Karpas-422 (cell line): ENCODE data around the gene LSM11. TPM values are rescaled to one million over a fixed set of nuclear protein-coding genes. Genes with fewer than 3 reads are reported as not detected.
A peak's percentile ranks its signal among the peaks of the same experiment; 100 is the strongest.

ENCODE experiments used
- DNase-seq: peaks from one replicate; pipeline ENCODE4 v3.0.0-alpha.2; 2015
- H2AFZ ChIP-seq: fragments of 200-600 bp; sonication (generic); 2 replicates; pipeline ENCODE4 v1.6.1; 2014; ENCODE audit warnings: antibody characterized with exemption, low read length, mixed read lengths
- H3K27ac ChIP-seq: fragments of 200-600 bp; sonication (generic); 2 replicates; pipeline ENCODE4 v1.5.1; 2014; ENCODE audit warnings: mild to moderate bottlenecking, low read length, moderate library complexity
- H3K27me3 ChIP-seq: fragments of 200-600 bp; sonication (generic); 2 replicates; pipeline ENCODE4 v1.6.1; 2014; ENCODE audit warnings: low read length, mixed read lengths
- H3K36me3 ChIP-seq: fragments of 200-600 bp; sonication (generic); 2 replicates; pipeline ENCODE4 v1.6.1; 2014; ENCODE audit warnings: low read length, mixed read lengths; ENCODE audit not compliant: insufficient read depth
- H3K4me1 ChIP-seq: fragments of 200-600 bp; sonication (generic); 2 replicates; pipeline ENCODE4 v1.6.1; 2014; ENCODE audit warnings: mild to moderate bottlenecking, low read length, mixed read lengths
- H3K4me2 ChIP-seq: fragments of 200-600 bp; sonication (generic); 2 replicates; pipeline ENCODE4 v1.6.1; 2014; ENCODE audit warnings: low read length, low read depth, mild to moderate bottlenecking; ENCODE audit not compliant: poor library complexity, severe bottlenecking
- H3K4me3 ChIP-seq: fragments of 200-600 bp; sonication (generic); 2 replicates; pipeline ENCODE4 v1.5.1; 2014; ENCODE audit warnings: mild to moderate bottlenecking, antibody characterized with exemption, low read length, mixed read lengths
- H3K79me2 ChIP-seq: fragments of 200-600 bp; sonication (generic); 2 replicates; pipeline ENCODE4 v1.6.1; 2014; ENCODE audit warnings: mild to moderate bottlenecking, low read length, mixed read lengths
- H3K9ac ChIP-seq: fragments of 200-600 bp; sonication (generic); 2 replicates; pipeline ENCODE4 v1.6.0; 2014; ENCODE audit warnings: low read length
- H3K9me2 ChIP-seq: fragments of 200-600 bp; sonication (generic), shearing (Covaris generic); replicated peaks from 2 replicates; pipeline ENCODE4 v1.6.0; 2014; ENCODE audit warnings: mild to moderate bottlenecking, low read length, moderate library complexity; ENCODE audit not compliant: insufficient read depth
- H3K9me3 ChIP-seq: fragments of 300-700, 200-600 bp; sonication (generic); 2 replicates; pipeline ENCODE4 v1.6.1; 2014; ENCODE audit warnings: low read length, mixed read lengths
- H4K20me1 ChIP-seq: fragments of 200-600 bp; sonication (generic); 2 replicates; pipeline ENCODE4 v1.6.1; 2014; ENCODE audit warnings: mild to moderate bottlenecking, antibody characterized with exemption, low read length, low read depth; ENCODE audit not compliant: insufficient read depth
- total RNA-seq: library from RNA; depleted of rRNA; stranded (reverse); fragments of >200 nt; shearing (Covaris generic); gene quantifications from 2 replicates; pipeline ENCODE4 v1.2.3, GENCODE V29; 2014; ENCODE audit warnings: low replicate concordance

Gene LSM11
- total RNA-seq, 1 experiment from 2014 or later, result 5.7 TPM

DNA sequence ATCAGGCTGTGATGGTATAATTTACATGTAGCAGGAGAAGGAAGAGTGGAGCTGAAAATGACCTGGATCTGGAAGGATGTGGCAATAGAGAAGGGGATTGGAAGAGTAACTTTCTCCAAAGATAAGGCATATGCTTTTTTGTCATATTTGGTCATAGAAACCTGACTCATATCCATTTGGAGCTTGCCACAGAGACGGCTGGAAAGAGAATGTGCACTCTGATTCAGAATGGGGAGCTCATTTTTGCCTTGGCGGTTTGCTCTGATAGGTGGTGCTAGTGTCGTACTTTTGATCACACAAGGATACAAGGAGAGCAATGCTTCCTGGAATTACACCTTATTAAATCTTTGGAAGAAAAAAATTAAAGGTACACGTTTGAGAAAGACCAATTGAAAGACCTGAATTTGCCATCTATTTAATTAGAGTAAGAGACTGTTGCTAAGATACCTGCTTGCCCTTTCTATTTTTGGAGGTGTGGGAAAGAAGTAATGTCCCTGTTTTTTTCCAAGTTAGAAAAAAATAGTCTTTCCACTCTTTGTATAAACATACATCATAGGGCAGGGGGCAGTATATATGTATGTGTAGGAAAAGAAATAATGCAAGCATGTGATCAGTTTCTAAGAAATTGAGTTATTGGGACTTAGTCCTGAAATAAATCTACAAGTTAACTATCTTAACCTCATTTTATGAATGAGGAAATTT, 5.4 kb downstream of the LSM11 start:
- Histone ChIP-seq H3K9ac (no peak overlapping the region), H3K27me3 (no peaks in the 10 kb centered on the region), H3K9me3 (no peaks in the 10 kb centered on the region), H4K20me1 (no peaks in the 10 kb centered on the region), H3K4me3 (no peak overlapping the region), H3K9me2 (no peaks in the 10 kb centered on the region), H2AFZ (no peak overlapping the region), H3K4me2 (no peak overlapping the region), H3K27ac (no peak overlapping the region), H3K4me1 (peaks cover 13% of the 10 kb centered on the region), H3K79me2 (peaks cover 67% of the 10 kb centered on the region), H3K36me3 (peaks cover 9% of the 10 kb centered on the region; the same call in 1 of the 2 replicates)
- DNase-seq, result no peak

DNA sequence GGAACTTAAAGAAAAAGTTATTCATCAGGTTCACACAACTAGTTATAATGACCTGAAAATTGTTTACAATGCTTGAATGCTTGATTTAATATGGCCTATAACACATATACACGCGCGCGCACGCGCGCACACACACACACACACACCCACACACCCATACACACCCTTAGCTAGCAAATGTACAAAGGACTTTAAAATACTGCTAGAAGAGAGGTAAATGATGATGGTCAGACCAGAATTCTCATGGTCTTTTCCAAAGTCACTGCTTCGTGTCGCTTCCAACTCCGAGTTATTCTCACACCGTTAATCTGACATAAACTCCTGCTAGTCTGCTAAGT, 5.9 kb downstream of the LSM11 start:
- no peak for DNase-seq
- H3K27ac ChIP-seq, result no peak overlapping the region

DNA sequence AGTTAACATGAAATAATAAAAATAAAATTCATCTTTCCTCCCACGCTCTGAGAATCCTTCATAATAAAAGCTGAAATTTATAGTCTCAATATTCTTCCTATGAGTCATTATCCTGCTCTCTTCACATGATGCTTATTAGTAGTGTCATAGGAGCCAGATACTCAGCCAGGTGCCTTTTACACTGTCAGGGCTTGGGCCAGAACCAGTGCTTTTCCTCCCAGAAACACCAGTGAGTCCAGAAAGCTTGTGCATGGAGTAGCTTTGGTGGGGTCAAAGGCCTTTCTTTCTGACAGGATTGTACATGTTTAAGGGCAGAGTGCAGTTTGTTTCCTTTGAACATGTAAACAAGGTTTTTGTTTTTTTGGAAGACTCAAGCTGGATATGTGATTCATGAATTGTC, 6.8 kb downstream of the LSM11 start:
- peaks cover 6% of the 10 kb centered on the region for H3K4me1 ChIP-seq
- no peaks in the 10 kb centered on the region for H4K20me1 ChIP-seq
- H3K36me3 ChIP-seq, result peaks cover 14% of the 10 kb centered on the region; the same call in 1 of the 2 replicates
- no peak overlapping the region for H3K4me2 ChIP-seq
- no peaks in the 10 kb centered on the region for H3K9me3 ChIP-seq
- H3K79me2 ChIP-seq, result peaks cover 53% of the 10 kb centered on the region
- no peak overlapping the region for H3K4me3 ChIP-seq
- H3K9me2 ChIP-seq, result no peaks in the 10 kb centered on the region
- no peak overlapping the region for H3K27ac ChIP-seq
- no peak overlapping the region for H2AFZ ChIP-seq
- no peak overlapping the region for H3K9ac ChIP-seq
- DNase-seq, result no peak
- H3K27me3 ChIP-seq, result no peaks in the 10 kb centered on the region

More for the DNA sequence above, 5.9 kb downstream of the LSM11 start:
- H4K20me1 ChIP-seq, result no peaks in the 10 kb centered on the region
- H3K4me1 ChIP-seq, result peaks cover 13% of the 10 kb centered on the region
- H3K9me3 ChIP-seq, result no peaks in the 10 kb centered on the region
- no peaks in the 10 kb centered on the region for H3K27me3 ChIP-seq
- no peak overlapping the region for H3K9ac ChIP-seq
- no peaks in the 10 kb centered on the region for H3K9me2 ChIP-seq
- H3K36me3 ChIP-seq, result peaks cover 12% of the 10 kb centered on the region; the same call in 1 of the 2 replicates
- H3K4me2 ChIP-seq, result no peak overlapping the region
- no peak overlapping the region for H3K4me3 ChIP-seq
- no peak overlapping the region for H2AFZ ChIP-seq
- peaks cover 62% of the 10 kb centered on the region for H3K79me2 ChIP-seq

DNA sequence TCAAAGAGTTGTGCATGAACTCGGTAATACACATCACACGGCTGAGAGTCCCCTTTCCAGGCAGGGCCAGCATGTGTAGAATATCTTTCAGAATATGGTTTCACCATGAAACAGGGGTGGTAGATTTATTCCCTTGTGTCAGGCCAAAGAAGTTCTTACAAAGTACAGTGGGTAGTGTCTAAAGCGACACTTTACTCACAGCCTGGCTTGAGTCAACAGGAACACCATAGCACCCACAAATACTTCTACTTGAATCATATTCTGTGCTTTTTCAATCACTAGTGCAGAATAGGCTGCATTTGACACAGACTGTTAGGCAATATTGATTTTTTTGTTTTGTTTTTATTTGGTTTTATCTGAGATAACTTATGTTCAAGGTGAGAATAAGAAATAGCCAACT, 12.6 kb downstream of the LSM11 start:
- Histone ChIP-seq H4K20me1 (no peaks in the 10 kb centered on the region), H3K36me3 (peaks cover 23% of the 10 kb centered on the region), H3K9ac (no peak overlapping the region), H3K4me2 (no peak overlapping the region), H3K9me3 (no peaks in the 10 kb centered on the region), H3K4me1 (no peaks in the 10 kb centered on the region), H2AFZ (no peak overlapping the region), H3K4me3 (no peak overlapping the region), H3K79me2 (no peaks in the 10 kb centered on the region), H3K27ac (no peak overlapping the region), H3K9me2 (no peaks in the 10 kb centered on the region), H3K27me3 (no peaks in the 10 kb centered on the region)
- DNase-seq, result no peak

DNA sequence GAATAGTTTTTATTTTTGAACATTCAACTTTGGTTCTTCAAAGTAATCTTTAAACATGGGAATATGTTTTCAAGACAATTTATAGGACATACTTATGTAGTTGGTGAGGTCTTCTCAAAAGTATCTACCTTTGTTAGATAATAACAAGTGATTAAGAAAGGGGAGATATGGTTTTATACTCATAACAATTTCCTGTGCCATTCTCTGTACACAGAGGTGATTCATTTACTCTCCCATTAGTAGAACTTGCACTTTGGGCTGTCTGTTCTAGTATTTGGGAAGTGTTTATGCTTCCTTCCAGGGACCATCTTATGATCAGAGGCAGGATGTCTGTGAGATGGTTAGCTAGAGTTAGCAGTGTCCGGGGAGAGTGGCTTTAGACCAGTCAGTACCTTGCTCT, 15.2 kb downstream of the LSM11 start:
- Histone ChIP-seq H3K4me3 (no peak overlapping the region), H3K9me3 (no peaks in the 10 kb centered on the region), H3K4me2 (no peak overlapping the region), H3K27me3 (no peaks in the 10 kb centered on the region), H4K20me1 (no peaks in the 10 kb centered on the region), H3K9me2 (no peaks in the 10 kb centered on the region), H3K9ac (no peak overlapping the region), H3K27ac (no peak overlapping the region), H3K36me3 (peaks cover 15% of the 10 kb centered on the region), H3K4me1 (no peaks in the 10 kb centered on the region), H2AFZ (no peak overlapping the region), H3K79me2 (no peaks in the 10 kb centered on the region)
- no peak for DNase-seq

DNA sequence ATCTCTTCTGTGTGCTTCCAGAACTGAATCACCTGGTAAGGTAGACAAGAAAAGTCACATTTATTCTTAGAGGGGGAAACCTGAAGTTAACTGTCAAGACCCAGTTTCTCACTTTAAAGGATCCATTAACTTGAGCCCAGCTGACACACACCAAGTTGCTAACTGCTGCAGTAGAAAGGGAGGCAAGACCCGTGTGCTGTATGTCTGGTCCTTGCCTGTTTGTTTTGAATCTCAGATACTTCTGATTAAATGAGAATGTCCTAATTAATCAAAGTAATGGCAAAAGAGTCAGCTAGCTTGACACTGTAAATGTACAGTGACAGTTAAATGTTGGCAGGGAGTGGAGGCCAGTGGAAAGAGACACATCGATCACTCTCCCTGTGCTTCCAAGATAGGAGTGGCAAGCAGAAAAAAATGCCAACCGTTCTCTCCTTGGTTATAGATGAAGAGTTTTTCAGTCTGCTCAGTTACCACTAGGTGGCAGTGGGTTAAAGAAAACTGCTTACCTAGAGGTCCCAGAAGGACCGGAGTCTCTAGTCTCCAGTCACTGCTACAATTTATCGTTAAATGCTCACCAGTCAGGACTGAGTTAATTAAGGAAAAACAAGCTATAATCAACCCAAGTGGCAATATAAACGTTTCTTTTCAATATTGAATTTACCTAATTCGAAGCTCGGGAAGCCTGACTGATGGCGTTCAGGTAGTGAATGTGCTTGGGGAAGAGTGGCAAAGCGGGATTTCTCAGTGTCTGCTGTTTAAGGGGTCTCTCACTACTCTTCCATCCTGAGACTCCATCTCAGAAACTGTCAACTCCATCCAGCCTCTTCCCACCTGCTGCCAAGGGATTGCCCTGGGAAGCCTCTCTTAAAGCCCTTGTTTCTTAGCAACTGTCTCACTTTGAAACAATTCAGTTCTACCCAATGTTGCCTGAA, 18.4 kb downstream of the LSM11 start:
- no peaks in the 10 kb centered on the region for H3K9me2 ChIP-seq
- no peaks in the 10 kb centered on the region for H3K79me2 ChIP-seq
- no peak overlapping the region for H2AFZ ChIP-seq
- no peak overlapping the region for H3K4me3 ChIP-seq
- H3K4me2 ChIP-seq, result no peak overlapping the region
- H3K9me3 ChIP-seq, result no peaks in the 10 kb centered on the region
- H3K27ac ChIP-seq, result no peak overlapping the region
- no peaks in the 10 kb centered on the region for H4K20me1 ChIP-seq
- peaks cover 7% of the 10 kb centered on the region; the same call in 1 of the 2 replicates for H3K4me1 ChIP-seq
- H3K36me3 ChIP-seq, result peaks cover 5% of the 10 kb centered on the region; the same call in 1 of the 2 replicates
- H3K27me3 ChIP-seq, result no peaks in the 10 kb centered on the region
- no peak overlapping the region for H3K9ac ChIP-seq
- peak; percentile 81 for DNase-seq

GRCh38 chr5:157764531-157764930, 21.0 kb downstream of the LSM11 start:
- no peaks in the 10 kb centered on the region for H3K79me2 ChIP-seq
- no peaks in the 10 kb centered on the region for H3K36me3 ChIP-seq
- H3K4me3 ChIP-seq, result no peak overlapping the region
- no peaks in the 10 kb centered on the region for H3K27me3 ChIP-seq
- no peaks in the 10 kb centered on the region for H4K20me1 ChIP-seq
- no peak for DNase-seq
- no peak overlapping the region for H2AFZ ChIP-seq
- H3K4me2 ChIP-seq, result no peak overlapping the region
- no peak overlapping the region for H3K27ac ChIP-seq
- H3K9me2 ChIP-seq, result no peaks in the 10 kb centered on the region
- peaks cover 8% of the 10 kb centered on the region; the same call in 1 of the 2 replicates for H3K4me1 ChIP-seq
- no peaks in the 10 kb centered on the region for H3K9me3 ChIP-seq
- no peak overlapping the region for H3K9ac ChIP-seq

DNA sequence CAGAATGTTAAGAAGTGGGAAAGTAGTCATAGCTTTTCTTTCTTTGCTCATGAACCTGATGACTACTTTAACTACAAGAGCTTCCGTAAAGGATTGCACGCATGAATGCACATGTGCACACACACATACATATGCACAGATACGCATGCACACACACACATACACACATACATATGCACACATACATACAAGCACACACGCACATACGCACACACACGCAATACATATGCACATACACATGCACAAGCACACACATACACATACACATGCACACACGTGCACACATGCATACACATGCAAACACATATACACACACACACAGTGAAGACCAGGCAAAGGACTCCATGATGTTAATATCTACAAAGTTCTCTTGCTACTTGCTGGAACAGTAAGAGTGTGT, 22.9 kb downstream of the LSM11 start:
- Histone ChIP-seq H3K4me3 (no peak overlapping the region), H3K4me1 (peaks cover 8% of the 10 kb centered on the region; the same call in 1 of the 2 replicates), H3K79me2 (no peaks in the 10 kb centered on the region), H4K20me1 (no peaks in the 10 kb centered on the region), H3K4me2 (no peak overlapping the region), H3K27me3 (no peaks in the 10 kb centered on the region), H3K9me2 (no peaks in the 10 kb centered on the region), H2AFZ (no peak overlapping the region), H3K36me3 (no peaks in the 10 kb centered on the region), H3K9ac (no peak overlapping the region), H3K27ac (no peak overlapping the region), H3K9me3 (no peaks in the 10 kb centered on the region)
- no peak for DNase-seq
